HEK293 (cell line): ENCODE results near the gene DENND1A.

Source experiments
- CTCF ChIA-PET: fragments of 350-600 bp; formaldehyde crosslinking; extraction: SDS; loops from one replicate; lab custom pipeline; 2021; ENCODE audit warnings: antibody characterized with exemption; lab: Yijun Ruan, JAX
- POLR2A ChIA-PET: fragments of 300-600 bp; formaldehyde crosslinking; extraction: SDS; loops from one replicate; lab custom pipeline; 2020; ENCODE audit warnings: antibody characterized with exemption, inconsistent platforms; lab: Yijun Ruan, JAX
- H3K27ac ChIP-seq: fragments of 200-500 bp; sonication (Bioruptor generic); 2 replicates; pipeline ENCODE4 v1.5.1; 2014; ENCODE audit warnings: low read depth, low read length, control low read depth, inconsistent platforms; ENCODE audit errors: extremely low read depth
- H3K36me3 ChIP-seq, 2 experiments: fragments of 200-500 bp in 1 of 2; sonication (Bioruptor generic) in 1 of 2; 1 replicate in 1 of 2; 2 replicates in 1 of 2; pipeline ENCODE4 v1.5.1; 2014 to 2017; ENCODE audit warnings: inconsistent platforms in 2 of 2, low read length in 2 of 2; ENCODE audit not compliant: control insufficient read depth in 2 of 2, insufficient read depth in 1 of 2
- H3K4me1 ChIP-seq: fragments of 200-500 bp; sonication (Bioruptor generic); 2 replicates; pipeline ENCODE4 v1.5.1; 2014; ENCODE audit warnings: mild to moderate bottlenecking, low read length, inconsistent platforms; ENCODE audit not compliant: control insufficient read depth, insufficient read depth
- H3K4me3 ChIP-seq: 2 replicates; pipeline ENCODE4 v1.5.1; 2011; ENCODE audit warnings: low read depth, mild to moderate bottlenecking, control low read depth, low read length, moderate library complexity
- H3K9me3 ChIP-seq: fragments of 200-500 bp; sonication (Bioruptor generic); 2 replicates; pipeline ENCODE4 v1.5.1; 2014; ENCODE audit warnings: low read depth, low read length, inconsistent platforms; ENCODE audit not compliant: control insufficient read depth, insufficient read depth
- FEZF1 ChIP-seq: fragments of 450-650 bp; formaldehyde crosslinking; IDR thresholded peaks from 2 replicates; pipeline ENCODE4 v1.5.1; 2016; ENCODE audit warnings: missing biosample characterization, missing genetic modification characterization
- PRDM10 ChIP-seq: fragments of 450-650 bp; formaldehyde crosslinking; IDR thresholded peaks from 2 replicates; pipeline ENCODE4 v1.5.1; 2016; ENCODE audit warnings: missing biosample characterization, missing genetic modification characterization
- PRDM2 ChIP-seq: fragments of 450-650 bp; formaldehyde crosslinking; IDR thresholded peaks from 2 replicates; pipeline ENCODE4 v1.5.1; 2016; ENCODE audit warnings: missing biosample characterization, missing genetic modification characterization, borderline replicate concordance
- SCRT1 ChIP-seq: fragments of 450-650 bp; formaldehyde crosslinking; IDR thresholded peaks from 2 replicates; pipeline ENCODE4 v1.5.1; 2016; ENCODE audit warnings: missing biosample characterization, missing genetic modification characterization, borderline replicate concordance
- SCRT2 ChIP-seq: fragments of 450-650 bp; formaldehyde crosslinking; IDR thresholded peaks from 2 replicates; pipeline ENCODE4 v1.5.1; 2016; ENCODE audit warnings: missing biosample characterization, missing genetic modification characterization
- ZFP41 ChIP-seq: fragments of 450-650 bp; formaldehyde crosslinking; IDR thresholded peaks from 2 replicates; pipeline ENCODE4 v1.5.1; 2016; ENCODE audit warnings: missing biosample characterization, missing genetic modification characterization, borderline replicate concordance
- ZNF157 ChIP-seq: fragments of 450-650 bp; formaldehyde crosslinking; IDR thresholded peaks from 2 replicates; pipeline ENCODE4 v1.5.1; 2016; ENCODE audit warnings: missing biosample characterization, missing genetic modification characterization
- ZNF350 ChIP-seq: fragments of 450-650 bp; formaldehyde crosslinking; IDR thresholded peaks from 2 replicates; pipeline ENCODE4 v1.5.0; 2017; ENCODE audit warnings: missing biosample characterization, mild to moderate bottlenecking, missing genetic modification characterization
- ZNF560 ChIP-seq: fragments of 450-650 bp; formaldehyde crosslinking; IDR thresholded peaks from 2 replicates; pipeline ENCODE4 v1.5.1; 2017; ENCODE audit warnings: missing biosample characterization, missing genetic modification characterization, borderline replicate concordance
- ZNF76 ChIP-seq: fragments of 450-650 bp; formaldehyde crosslinking; IDR thresholded peaks from 2 replicates; pipeline ENCODE4; 2016; ENCODE audit warnings: low read depth, missing biosample characterization, missing genetic modification characterization, borderline replicate concordance
- ZNF791 ChIP-seq: fragments of 450-650 bp; formaldehyde crosslinking; IDR thresholded peaks from 2 replicates; pipeline ENCODE4 v1.5.1; 2016; ENCODE audit warnings: missing biosample characterization, missing genetic modification characterization

DENND1A gene

GRCh38 chr9:123784518-123784917 lies 145.4 kb downstream of the DENND1A start:
- Histone ChIP-seq H3K4me1 (no peaks in the 10 kb centered on the region), H3K9me3 (no peaks in the 10 kb centered on the region), H3K36me3 (no peaks in the 10 kb centered on the region), H3K27ac (no peak overlapping the region), H3K4me3 (no peak overlapping the region)
- TF ChIP-seq ZNF76 (tag by site-specific recombination) (no peak), PRDM2 (tag by site-specific recombination) (no peak), PRDM10 (tag by site-specific recombination) (no peak)
- ChIA-PET POLR2A (no interaction called here), CTCF (no interaction called here)

- no peak overlapping the region for H3K4me3 ChIP-seq
- no peaks in the 10 kb centered on the region for H3K9me3 ChIP-seq
- CTCF ChIA-PET = no interaction called here
- no peak overlapping the region for H3K27ac ChIP-seq
- H3K4me1 ChIP-seq = peaks cover 18% of the 10 kb centered on the region; the same call in 1 of the 2 replicates
- TF ChIP-seq ZNF157 (tag by site-specific recombination) = no peak
- TF ChIP-seq SCRT1 (tag by site-specific recombination) = peak; percentile 62; the same call in 1 of the 2 replicates
- no peak for TF ChIP-seq ZNF791
- TF ChIP-seq ZFP41 = no peak
- no peak for TF ChIP-seq ZNF350 (tag by site-specific recombination)
- TF ChIP-seq SCRT2 (tag by site-specific recombination) = peak; percentile 81
- TF ChIP-seq FEZF1 (tag by site-specific recombination) = peak; percentile 81
- TF ChIP-seq ZNF560 = no peak
- TF ChIP-seq, all 188 proteins: peak for 3
- no peaks in the 10 kb centered on the region for H3K36me3 ChIP-seq
- POLR2A ChIA-PET = no interaction called here
These were observed 151.6 kb downstream of the DENND1A start for GRCh38 chr9:123778232-123778902.
